HepG2 (cell line): ENCODE results near the gene SIRT7. TPM values are rescaled to one million over a fixed set of nuclear protein-coding genes. Genes with fewer than 3 reads are reported as not detected.

Experiments used
- AHR ChIP-seq: IDR thresholded peaks from 2 replicates; pipeline ENCODE4 v1.6.1; 2018; ENCODE audit warnings: missing genetic modification reagents, missing compliant biosample characterization
- ARNT2 ChIP-seq: sonication (generic); formaldehyde crosslinking; IDR thresholded peaks from 2 replicates; pipeline ENCODE4 v1.8.0; 2022; ENCODE audit warnings: mild to moderate bottlenecking, low read depth, missing genetic modification reagents, moderate library complexity
- BCL3 ChIP-seq: sonication (generic); formaldehyde crosslinking; IDR thresholded peaks from 2 replicates; pipeline ENCODE4 v1.5.1; 2020; ENCODE audit warnings: mild to moderate bottlenecking, missing genetic modification reagents, moderate library complexity
- CC2D1A ChIP-seq: sonication (generic); formaldehyde crosslinking; IDR thresholded peaks from 2 replicates; pipeline ENCODE4 v1.8.1; 2023; ENCODE audit warnings: mild to moderate bottlenecking, missing genetic modification reagents
- CEBPZ ChIP-seq: IDR thresholded peaks from 2 replicates; pipeline ENCODE4 v1.6.1; 2012; ENCODE audit warnings: low read length, improper control_type of control experiment
- HHEX ChIP-seq: IDR thresholded peaks from 2 replicates; pipeline ENCODE4 v1.6.1; 2016; ENCODE audit warnings: control low read depth
- HNRNPUL1 ChIP-seq: fragments of 200-400 bp; formaldehyde crosslinking; IDR thresholded peaks from 2 replicates; pipeline ENCODE4 v1.6.1; 2017; ENCODE audit warnings: low read depth, mild to moderate bottlenecking, low read length, moderate library complexity
- KMT2A ChIP-seq: sonication (generic); formaldehyde crosslinking; IDR thresholded peaks from 2 replicates; pipeline ENCODE4 v1.4.0; 2020; ENCODE audit warnings: missing genetic modification reagents
- MAZ ChIP-seq, 2 experiments: sonication (generic) in 1 of 2; formaldehyde crosslinking in 1 of 2; IDR thresholded peaks; 2 replicates each; pipeline versions ENCODE4 v1.5.0 to v1.6.1; 2012 to 2020; ENCODE audit warnings: low read depth in 2 of 2, mild to moderate bottlenecking in 2 of 2, borderline replicate concordance in 1 of 2, improper control_type of control experiment in 1 of 2, low read length in 1 of 2, missing genetic modification reagents in 1 of 2, moderate library complexity in 1 of 2
- NFE2 ChIP-seq: sonication (generic); formaldehyde crosslinking; IDR thresholded peaks from 2 replicates; pipeline ENCODE4 v1.4.0; 2020; ENCODE audit warnings: missing genetic modification reagents
- PAF1 ChIP-seq: IDR thresholded peaks from 2 replicates; pipeline ENCODE4 v1.6.1; 2016; ENCODE audit warnings: missing genetic modification reagents, missing compliant biosample characterization
- PRMT3 ChIP-seq: sonication (generic); formaldehyde crosslinking; IDR thresholded peaks from 2 replicates; pipeline ENCODE4 v1.8.1; 2022; ENCODE audit warnings: low read depth, mild to moderate bottlenecking, moderate library complexity, missing genetic modification reagents, borderline replicate concordance
- SALL2 ChIP-seq: sonication (generic); formaldehyde crosslinking; IDR thresholded peaks from 2 replicates; pipeline ENCODE4 v1.8.1; 2023; ENCODE audit warnings: mild to moderate bottlenecking, missing genetic modification reagents, inconsistent platforms
- ZNF256 ChIP-seq: sonication (generic); formaldehyde crosslinking; conservative IDR thresholded peaks from 2 replicates; pipeline ENCODE4 v1.4.0; 2020; ENCODE audit warnings: missing genetic modification reagents
- ZNF292 ChIP-seq: sonication (generic); formaldehyde crosslinking; IDR thresholded peaks from 2 replicates; pipeline ENCODE4 v1.8.1; 2022; ENCODE audit warnings: mild to moderate bottlenecking, low read depth, missing genetic modification reagents, borderline replicate concordance
- ZNF609 ChIP-seq: sonication (generic); formaldehyde crosslinking; IDR thresholded peaks from 2 replicates; pipeline ENCODE4 v1.4.0; 2020; ENCODE audit warnings: mild to moderate bottlenecking, missing genetic modification reagents, borderline replicate concordance
- ZNF720 ChIP-seq: sonication (generic); formaldehyde crosslinking; IDR thresholded peaks from 2 replicates; pipeline ENCODE4 v1.4.0; 2020; ENCODE audit warnings: missing genetic modification reagents
- ZNF788 ChIP-seq: sonication (generic); formaldehyde crosslinking; IDR thresholded peaks from 2 replicates; pipeline ENCODE4 v1.5.0; 2020; ENCODE audit warnings: mild to moderate bottlenecking, missing genetic modification reagents, borderline replicate concordance
- polyA plus RNA-seq, 8 experiments: library from polyadenylated mRNA; depleted of rRNA in 3 of 8; stranded (reverse) in 7 of 8; unstranded in 1 of 8; fragments of >200 nt; fragmentation: Illumina TruSeq in 4 of 8; extraction: Trizol in 4 of 8; gene quantifications; 2 replicates each; pipeline versions ENCODE4 v1.2.1 to v1.2.3, GENCODE V29; 2011 to 2016; ENCODE audit warnings: low read depth in 4 of 8, missing spikeins in 1 of 8, mixed read lengths in 1 of 8; ENCODE audit not compliant: insufficient read depth in 1 of 8
- total RNA-seq, 5 experiments: library from RNA; depleted of rRNA; stranded (reverse); fragments of >200 nt; fragmentation: Illumina TruSeq; extraction: Trizol; gene quantifications; 2 replicates each; pipeline ENCODE4 v1.2.3, GENCODE V29; 2016; ENCODE audit warnings: low read depth in 1 of 5

The SIRT7 gene
- total and polyA plus RNA-seq, 2 of the 13 experiments (the other 11 are each of a cell fraction or from before 2014, with no cell fraction given) = 8.3 to 24.8 TPM

- TF ChIP-seq MAZ (IDR thresholded peaks at IDR 0.05; ENCODE audit: borderline replicate concordance, low read depth, low read length) (no peak), MAZ (CRISPR knock-in tag; IDR thresholded peaks at IDR 0.05; ENCODE audit: low read depth) (0 out of 2 replicates have a peak, but pooled peaks have one; percentile 27), ZNF256 (CRISPR knock-in tag) (no peak), PAF1 (CRISPR knock-in tag) (no peak), HNRNPUL1 (no peak), ZNF292 (CRISPR knock-in tag) (no peak), ZNF720 (CRISPR knock-in tag) (no peak), ZNF788 (CRISPR knock-in tag) (no peak; the same call in 1 of the 2 replicates), AHR (CRISPR knock-in tag) (no peak; the same call in 1 of the 2 replicates), PRMT3 (CRISPR knock-in tag) (no peak), NFE2 (CRISPR knock-in tag) (no peak), HHEX (CRISPR knock-in tag) (no peak), KMT2A (CRISPR knock-in tag) (no peak; the same call in 1 of the 2 replicates), SALL2 (CRISPR knock-in tag) (no peak), ZNF609 (CRISPR knock-in tag) (peak; percentile 70; the same call in 1 of the 2 replicates), BCL3 (CRISPR knock-in tag) (no peak), CEBPZ (no peak), CC2D1A (CRISPR knock-in tag) (no peak), ARNT2 (CRISPR knock-in tag) (no peak)
Measured at GRCh38 chr17:81924557-81925532, 6.9 kb upstream of the SIRT7 start (continued).
